ENCODE data around the gene ATG4B. TPM values are rescaled to one million over a fixed set of nuclear protein-coding genes. Genes with fewer than 3 reads are reported as not detected.
A peak's percentile ranks its signal among the peaks of the same experiment; 100 is the strongest.
"Not testable (repeated sequence)": the region's sequence is repeated elsewhere in the genome, so short reads cannot be mapped to it uniquely, and the experiment has no call there.

The ATG4B gene
- total RNA-seq = 73.5 and 78.1 TPM in 2 replicates
- long read RNA-seq, transcript ATG4B-205 (13 exons, 2,878 nt) = major isoform, 77 of 116 reads
- long read RNA-seq, partial matches to known transcripts = 20 of 116 reads
- long read RNA-seq, other reads (novel, unspliced or antisense) = 18 of 116 reads

- peak within 1 kb of the TSS; percentile 82 for H3K27ac Mint-ChIP-seq (ENCODE audit: unreplicated experiment)
- peaks cover 13% of the 10 kb centered on the region for H3K36me3 Mint-ChIP-seq (ENCODE audit: unreplicated experiment)
- peak within 1 kb of the TSS; percentile 89 for H3K4me3 Mint-ChIP-seq (ENCODE audit: unreplicated experiment)
- H3K9me3 Mint-ChIP-seq (ENCODE audit: unreplicated experiment) = no peaks in the 10 kb centered on the region
- H3K4me1 Mint-ChIP-seq (ENCODE audit: unreplicated experiment) = peaks cover 44% of the 10 kb centered on the region
- no peaks in the 10 kb centered on the region for H3K27me3 Mint-ChIP-seq (ENCODE audit: unreplicated experiment)
- DNase-seq (ENCODE audit: extremely low spot score, unreplicated experiment) = peak; percentile 93
- TF ChIP-seq CTCF (IDR thresholded peaks at IDR 0.05) = no peak
Measured at GRCh38 chr2:241637018-241637794, at the start of gene ATG4B, which contains the start of gene THAP4. Gene ATG4B (plus strand): TSS chr2:241637693. CDS start chr2:241637715, 22 bp downstream. Gene THAP4 (minus strand): TSS chr2:241637158. CDS start chr2:241637017, 141 bp downstream.

- H3K36me3 Mint-ChIP-seq (ENCODE audit: unreplicated experiment) = peaks cover 49% of the 10 kb centered on the region
- H3K27me3 Mint-ChIP-seq (ENCODE audit: unreplicated experiment); DNase-seq (ENCODE audit: extremely low spot score, unreplicated experiment); H3K4me3 Mint-ChIP-seq (ENCODE audit: unreplicated experiment); H3K4me1 Mint-ChIP-seq (ENCODE audit: unreplicated experiment); H3K27ac Mint-ChIP-seq (ENCODE audit: unreplicated experiment): not testable (repeated sequence)
- peaks cover 18% of the 10 kb centered on the region for H3K9me3 Mint-ChIP-seq (ENCODE audit: unreplicated experiment)
Measured at GRCh38 chr2:241589863-241590262, 47.6 kb upstream of the ATG4B start.

- DNase-seq (ENCODE audit: extremely low spot score, unreplicated experiment); H3K27me3 Mint-ChIP-seq (ENCODE audit: unreplicated experiment); H3K4me1 Mint-ChIP-seq (ENCODE audit: unreplicated experiment); H3K27ac Mint-ChIP-seq (ENCODE audit: unreplicated experiment); H3K4me3 Mint-ChIP-seq (ENCODE audit: unreplicated experiment): not testable (repeated sequence)
- Mint-ChIP-seq H3K36me3 (ENCODE audit: unreplicated experiment) (peaks cover 42% of the 10 kb centered on the region), H3K9me3 (ENCODE audit: unreplicated experiment) (peaks cover 18% of the 10 kb centered on the region)
Measured at GRCh38 chr2:241590496-241591455, 46.7 kb upstream of the ATG4B start.

GRCh38 chr2:241592126-241592845, 45.2 kb upstream of the ATG4B start:
- DNase-seq (ENCODE audit: extremely low spot score, unreplicated experiment) = no peak
- no peak overlapping the region for H3K27ac Mint-ChIP-seq (ENCODE audit: unreplicated experiment)
- H3K36me3 Mint-ChIP-seq (ENCODE audit: unreplicated experiment) = peaks cover 30% of the 10 kb centered on the region
- no peak overlapping the region for H3K4me3 Mint-ChIP-seq (ENCODE audit: unreplicated experiment)
- H3K27me3 Mint-ChIP-seq (ENCODE audit: unreplicated experiment) = no peaks in the 10 kb centered on the region
- H3K9me3 Mint-ChIP-seq (ENCODE audit: unreplicated experiment) = peaks cover 11% of the 10 kb centered on the region
- TF ChIP-seq CTCF (IDR thresholded peaks at IDR 0.05) = no peak
- no peaks in the 10 kb centered on the region for H3K4me1 Mint-ChIP-seq (ENCODE audit: unreplicated experiment)

GRCh38 chr2:241593271-241593670, 44.2 kb upstream of the ATG4B start:
- no peak for TF ChIP-seq CTCF (IDR thresholded peaks at IDR 0.05)
- Mint-ChIP-seq H3K4me1 (ENCODE audit: unreplicated experiment) (peaks cover 2% of the 10 kb centered on the region), H3K27ac (ENCODE audit: unreplicated experiment) (no peak overlapping the region), H3K4me3 (ENCODE audit: unreplicated experiment) (no peak overlapping the region), H3K9me3 (ENCODE audit: unreplicated experiment) (peaks cover 10% of the 10 kb centered on the region), H3K27me3 (ENCODE audit: unreplicated experiment) (no peaks in the 10 kb centered on the region), H3K36me3 (ENCODE audit: unreplicated experiment) (peaks cover 27% of the 10 kb centered on the region)
- DNase-seq (ENCODE audit: extremely low spot score, unreplicated experiment) = no peak
